ENCODE measurements around the gene LITAFD. TPM values are rescaled to one million over a fixed set of nuclear protein-coding genes. Genes with fewer than 3 reads are reported as not detected.

LITAFD gene
- total and polyA plus RNA-seq, 3 donors from 2014 or later: 2.2 to 10.5 (median 3.8) TPM

DNA sequence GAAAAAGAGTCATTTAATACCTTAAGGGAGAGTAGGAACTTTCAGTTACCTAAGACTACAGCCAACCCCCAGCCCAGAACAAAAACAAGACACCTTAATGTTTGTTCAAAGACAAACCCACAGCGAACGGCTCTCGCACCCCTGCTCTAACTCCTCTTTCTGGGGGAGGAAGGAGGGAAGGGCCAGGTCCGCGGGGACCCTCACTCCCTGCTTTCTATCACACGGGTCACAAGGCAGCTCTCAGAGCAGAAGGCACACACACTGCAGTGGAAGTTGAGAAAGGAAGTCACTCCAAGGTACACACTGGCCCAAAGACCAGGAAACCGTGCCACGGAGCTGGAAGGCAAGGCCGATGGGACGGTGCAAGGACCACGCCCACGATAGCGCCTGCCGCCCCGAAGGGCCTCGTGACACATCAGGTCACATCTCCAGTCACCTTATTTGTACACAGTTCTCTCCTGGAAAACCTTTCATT is 10.0 kb downstream of the LITAFD start:
- Histone ChIP-seq H3K4me3 (no peak overlapping the region), H3K4me1 (peaks cover 27% of the 10 kb centered on the region), H3K36me3 (ENCODE audit: low read depth, missing control alignments) (no peaks in the 10 kb centered on the region), H3K9me3 (no peaks in the 10 kb centered on the region), H3K27me3 (no peaks in the 10 kb centered on the region), H3K27ac (peak overlapping the region; percentile 53 to 81)
- 35 to 63% methylated on average over 16 of the region's 16 CpGs for WGBS, 2 donors
- TF ChIP-seq POLR2A (IDR thresholded peaks at IDR 0.05): no peak
- intact Hi-C loops (cut with DNase I; ENCODE audit: low total_unique reads): no loop called here
- DNase-seq: peak; percentile 71

DNA sequence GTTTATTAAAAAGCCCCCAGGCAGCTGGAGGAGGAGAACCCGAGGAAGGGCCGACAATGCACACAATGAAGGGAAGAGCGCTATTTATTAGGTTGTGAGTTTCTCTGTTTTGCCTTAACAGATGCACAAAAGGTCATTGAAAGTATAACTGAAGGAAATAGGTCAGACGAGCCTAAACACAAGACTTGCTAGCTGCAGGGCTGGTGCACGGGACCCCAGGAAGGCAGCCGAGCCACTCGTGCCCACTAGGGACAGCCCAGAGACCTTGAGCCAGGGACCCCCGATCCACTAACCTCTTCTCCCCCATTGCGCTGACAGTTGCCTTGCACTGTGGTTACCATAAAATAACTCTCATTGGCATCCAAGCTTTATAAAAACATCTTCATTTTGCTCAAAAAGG is 11.3 kb downstream of the LITAFD start:
- Histone ChIP-seq H3K36me3 (ENCODE audit: low read depth, missing control alignments) (no peaks in the 10 kb centered on the region), H3K4me1 (peaks cover 22% of the 10 kb centered on the region), H3K27me3 (no peaks in the 10 kb centered on the region), H3K27ac (no peak overlapping the region), H3K4me3 (no peak overlapping the region), H3K9me3 (no peaks in the 10 kb centered on the region)
- intact Hi-C loops (cut with DNase I; ENCODE audit: low total_unique reads): no loop called here
- DNase-seq: no peak
- 49 to 57% methylated on average over 9 of the region's 9 CpGs for WGBS, 2 donors
- TF ChIP-seq, protein P1, sequence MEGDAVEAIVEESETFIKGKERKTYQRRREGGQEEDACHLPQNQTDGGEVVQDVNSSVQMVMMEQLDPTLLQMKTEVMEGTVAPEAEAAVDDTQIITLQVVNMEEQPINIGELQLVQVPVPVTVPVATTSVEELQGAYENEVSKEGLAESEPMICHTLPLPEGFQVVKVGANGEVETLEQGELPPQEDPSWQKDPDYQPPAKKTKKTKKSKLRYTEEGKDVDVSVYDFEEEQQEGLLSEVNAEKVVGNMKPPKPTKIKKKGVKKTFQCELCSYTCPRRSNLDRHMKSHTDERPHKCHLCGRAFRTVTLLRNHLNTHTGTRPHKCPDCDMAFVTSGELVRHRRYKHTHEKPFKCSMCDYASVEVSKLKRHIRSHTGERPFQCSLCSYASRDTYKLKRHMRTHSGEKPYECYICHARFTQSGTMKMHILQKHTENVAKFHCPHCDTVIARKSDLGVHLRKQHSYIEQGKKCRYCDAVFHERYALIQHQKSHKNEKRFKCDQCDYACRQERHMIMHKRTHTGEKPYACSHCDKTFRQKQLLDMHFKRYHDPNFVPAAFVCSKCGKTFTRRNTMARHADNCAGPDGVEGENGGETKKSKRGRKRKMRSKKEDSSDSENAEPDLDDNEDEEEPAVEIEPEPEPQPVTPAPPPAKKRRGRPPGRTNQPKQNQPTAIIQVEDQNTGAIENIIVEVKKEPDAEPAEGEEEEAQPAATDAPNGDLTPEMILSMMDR (IDR thresholded peaks at IDR 0.05): no peak
- TF ChIP-seq POLR2A (IDR thresholded peaks at IDR 0.05): no peak

DNA sequence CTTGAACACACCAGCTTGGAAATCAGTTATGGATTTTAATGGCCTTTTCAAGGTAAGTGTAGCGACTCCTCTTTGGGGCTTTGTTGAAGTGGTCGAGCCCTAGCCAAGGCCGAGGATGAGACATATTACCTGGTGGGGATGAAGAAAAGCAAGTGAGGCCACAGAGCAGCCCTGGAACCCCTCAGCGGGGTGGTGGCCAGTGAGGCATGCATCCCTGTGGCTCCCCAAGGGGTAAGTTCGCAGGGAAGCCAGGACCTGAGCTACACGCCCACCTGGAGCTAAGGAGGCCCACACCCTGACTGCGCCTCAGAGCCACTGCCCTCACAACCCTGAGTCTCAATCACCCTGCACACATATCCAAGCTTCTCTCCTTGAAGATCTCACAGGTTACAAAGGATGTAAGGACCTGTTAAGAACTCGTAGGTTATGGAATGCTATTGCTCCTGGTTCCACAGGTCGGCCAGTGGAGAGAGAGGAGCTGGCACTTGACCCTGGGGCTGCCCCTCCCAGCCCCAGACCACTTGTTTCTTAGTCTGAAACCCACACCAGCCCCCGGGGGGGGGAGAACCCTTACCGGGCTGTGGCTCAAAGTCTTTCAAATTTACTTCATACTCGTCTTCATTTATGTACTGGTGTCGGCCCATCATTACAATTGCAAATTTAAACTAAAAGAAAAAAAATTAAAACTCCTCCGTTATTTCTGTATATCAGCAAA is 12.0 kb downstream of the LITAFD start:
- Histone ChIP-seq H3K9me3 (no peaks in the 10 kb centered on the region), H3K27me3 (no peaks in the 10 kb centered on the region), H3K4me1 (peaks cover 22% of the 10 kb centered on the region), H3K4me3 (no peak overlapping the region), H3K27ac (no peak overlapping the region), H3K36me3 (ENCODE audit: low read depth, missing control alignments) (no peaks in the 10 kb centered on the region)
- intact Hi-C loops (cut with DNase I; ENCODE audit: low total_unique reads): no loop called here
- 80 to 85% methylated on average over 14 of the region's 14 CpGs for WGBS, 2 donors
- no peak for DNase-seq
- TF ChIP-seq POLR2A (IDR thresholded peaks at IDR 0.05): no peak
- TF ChIP-seq, protein P1 (IDR thresholded peaks at IDR 0.05): no peak

GRCh38 chr16:8894736-8895334 is 12.7 kb downstream of the LITAFD start:
- no peak for TF ChIP-seq POLR2A (IDR thresholded peaks at IDR 0.05)
- TF ChIP-seq, protein P1 (IDR thresholded peaks at IDR 0.05): no peak
- Histone ChIP-seq H3K36me3 (ENCODE audit: low read depth, missing control alignments) (no peaks in the 10 kb centered on the region), H3K9me3 (no peaks in the 10 kb centered on the region), H3K4me3 (no peak overlapping the region), H3K4me1 (peaks cover 22% of the 10 kb centered on the region), H3K27me3 (no peaks in the 10 kb centered on the region), H3K27ac (no peak overlapping the region)
- DNase-seq: no peak
- intact Hi-C loops (cut with DNase I; ENCODE audit: low total_unique reads): no loop called here
- WGBS, 2 donors: 95% methylated on average over 18 to 21 of the region's 21 CpGs

- Histone ChIP-seq H3K4me1 (peaks cover 3% of the 10 kb centered on the region), H3K9me3 (no peaks in the 10 kb centered on the region), H3K27me3 (no peaks in the 10 kb centered on the region), H3K36me3 (ENCODE audit: low read depth, missing control alignments) (no peaks in the 10 kb centered on the region), H3K4me3 (no peak overlapping the region), H3K27ac (no peak overlapping the region)
- DNase-seq: no peak
- WGBS, 2 donors: 91 to 93% methylated on average over 3 of the region's 3 CpGs
- intact Hi-C loops (cut with DNase I; ENCODE audit: low total_unique reads): no loop called here
- no peak for TF ChIP-seq POLR2A (IDR thresholded peaks at IDR 0.05)
- TF ChIP-seq, protein P1 (IDR thresholded peaks at IDR 0.05): no peak
Measured at GRCh38 chr16:8898660-8899318, 16.6 kb downstream of the LITAFD start.

Measured in testis (tissue), 3 donors.